Activated naive CD8-positive, alpha-beta T cell treated with anti-CD3 and anti-CD28 coated beads for 36 hours (primary cell): Measurements from ENCODE around the gene CCDC60. TPM values are rescaled to one million over a fixed set of nuclear protein-coding genes. Genes with fewer than 3 reads are reported as not detected.
A peak's percentile ranks its signal among the peaks of the same experiment; 100 is the strongest.

Experiments used
- DNase-seq: peaks from one replicate; pipeline ENCODE4 v3.0.0; 2021
- H3K27ac Mint-ChIP-seq: one replicate; pipeline ENCODE4 v1.8.0; 2022; ENCODE audit warnings: mild to moderate bottlenecking, moderate library complexity, mixed read lengths
- H3K27me3 Mint-ChIP-seq: one replicate; pipeline ENCODE4 v1.8.0; 2022; ENCODE audit warnings: mild to moderate bottlenecking, mixed read lengths
- H3K36me3 Mint-ChIP-seq: one replicate; pipeline ENCODE4 v1.8.0; 2021; ENCODE audit warnings: mild to moderate bottlenecking, mixed read lengths
- H3K4me1 Mint-ChIP-seq: one replicate; pipeline ENCODE4 v1.8.0; 2021; ENCODE audit warnings: mixed read lengths
- H3K4me3 Mint-ChIP-seq: one replicate; pipeline ENCODE4 v1.8.0; 2022; ENCODE audit warnings: mild to moderate bottlenecking, moderate library complexity, mixed read lengths
- H3K9me3 Mint-ChIP-seq: one replicate; pipeline ENCODE4 v1.8.0; 2022; ENCODE audit warnings: mixed read lengths
- total RNA-seq, 2 experiments: library from RNA; stranded (reverse); gene quantifications; one replicate each; pipeline ENCODE4 v1.2.3, GENCODE V29; 2021

CCDC60 gene
- total RNA-seq, 2 experiments from 2014 or later: not detected

- peak; percentile 26 for DNase-seq
- H3K4me1 Mint-ChIP-seq: no peaks in the 10 kb centered on the region
- H3K36me3 Mint-ChIP-seq: no peaks in the 10 kb centered on the region
- no peak overlapping the region for H3K27ac Mint-ChIP-seq
- H3K27me3 Mint-ChIP-seq: peaks cover 34% of the 10 kb centered on the region
- no peak overlapping the region for H3K4me3 Mint-ChIP-seq
- H3K9me3 Mint-ChIP-seq: no peaks in the 10 kb centered on the region
These were observed 210.5 kb downstream of the CCDC60 start for GRCh38 chr12:119544765-119545625.

GRCh38 chr12:119546340-119546739 is 211.8 kb downstream of the CCDC60 start:
- DNase-seq: no peak
- Mint-ChIP-seq H3K27ac (no peak overlapping the region), H3K27me3 (peaks cover 29% of the 10 kb centered on the region), H3K36me3 (no peaks in the 10 kb centered on the region), H3K4me3 (no peak overlapping the region), H3K4me1 (no peaks in the 10 kb centered on the region), H3K9me3 (no peaks in the 10 kb centered on the region)

- no peak overlapping the region for H3K27ac Mint-ChIP-seq
- H3K4me3 Mint-ChIP-seq: no peak overlapping the region
- DNase-seq: no peak
- no peaks in the 10 kb centered on the region for H3K36me3 Mint-ChIP-seq
- H3K27me3 Mint-ChIP-seq: peaks cover 32% of the 10 kb centered on the region
- H3K9me3 Mint-ChIP-seq: no peaks in the 10 kb centered on the region
- no peaks in the 10 kb centered on the region for H3K4me1 Mint-ChIP-seq
These were observed 212.5 kb downstream of the CCDC60 start for GRCh38 chr12:119547001-119547400.

GRCh38 chr12:119556854-119557253 is 222.3 kb downstream of the CCDC60 start:
- H3K27me3 Mint-ChIP-seq: peaks cover 14% of the 10 kb centered on the region
- H3K27ac Mint-ChIP-seq: no peak overlapping the region
- no peak overlapping the region for H3K4me3 Mint-ChIP-seq
- H3K4me1 Mint-ChIP-seq: no peaks in the 10 kb centered on the region
- H3K36me3 Mint-ChIP-seq: no peaks in the 10 kb centered on the region
- H3K9me3 Mint-ChIP-seq: no peaks in the 10 kb centered on the region
- no peak for DNase-seq

GRCh38 chr12:119565404-119565803 is 230.9 kb downstream of the CCDC60 start:
- Mint-ChIP-seq H3K4me3 (no peak overlapping the region), H3K27ac (no peak overlapping the region), H3K4me1 (no peaks in the 10 kb centered on the region), H3K9me3 (no peaks in the 10 kb centered on the region), H3K27me3 (peaks cover 16% of the 10 kb centered on the region), H3K36me3 (no peaks in the 10 kb centered on the region)
- no peak for DNase-seq

- no peak overlapping the region for H3K27ac Mint-ChIP-seq
- H3K4me1 Mint-ChIP-seq: no peaks in the 10 kb centered on the region
- no peaks in the 10 kb centered on the region for H3K36me3 Mint-ChIP-seq
- no peak overlapping the region for H3K4me3 Mint-ChIP-seq
- no peaks in the 10 kb centered on the region for H3K9me3 Mint-ChIP-seq
- DNase-seq: no peak
- H3K27me3 Mint-ChIP-seq: peaks cover 13% of the 10 kb centered on the region
These were observed 236.2 kb downstream of the CCDC60 start for GRCh38 chr12:119570771-119571170.

GRCh38 chr12:119573086-119573485 is 238.6 kb downstream of the CCDC60 start:
- no peaks in the 10 kb centered on the region for H3K36me3 Mint-ChIP-seq
- H3K4me3 Mint-ChIP-seq: no peak overlapping the region

GRCh38 chr12:119574255-119574654 is 239.7 kb downstream of the CCDC60 start:
- H3K36me3 Mint-ChIP-seq: no peaks in the 10 kb centered on the region
- DNase-seq: no peak
- no peaks in the 10 kb centered on the region for H3K9me3 Mint-ChIP-seq
- H3K27me3 Mint-ChIP-seq: peaks cover 19% of the 10 kb centered on the region
- no peak overlapping the region for H3K4me3 Mint-ChIP-seq
- H3K27ac Mint-ChIP-seq: no peak overlapping the region
- H3K4me1 Mint-ChIP-seq: no peaks in the 10 kb centered on the region

More at GRCh38 chr12:119573086-119573485, 238.6 kb downstream of the CCDC60 start:
- DNase-seq: no peak
- Mint-ChIP-seq H3K4me1 (no peaks in the 10 kb centered on the region), H3K27ac (no peak overlapping the region), H3K9me3 (no peaks in the 10 kb centered on the region), H3K27me3 (peaks cover 16% of the 10 kb centered on the region)

- no peak for DNase-seq
- Mint-ChIP-seq H3K36me3 (no peaks in the 10 kb centered on the region), H3K27ac (no peak overlapping the region), H3K4me1 (no peaks in the 10 kb centered on the region), H3K4me3 (no peak overlapping the region), H3K9me3 (no peaks in the 10 kb centered on the region), H3K27me3 (peaks cover 19% of the 10 kb centered on the region)
These were observed 241.7 kb downstream of the CCDC60 start for GRCh38 chr12:119576118-119576810.

GRCh38 chr12:119576915-119577314 is 242.4 kb downstream of the CCDC60 start:
- Mint-ChIP-seq H3K27me3 (peaks cover 19% of the 10 kb centered on the region), H3K4me3 (no peak overlapping the region), H3K27ac (no peak overlapping the region), H3K9me3 (no peaks in the 10 kb centered on the region), H3K4me1 (no peaks in the 10 kb centered on the region), H3K36me3 (no peaks in the 10 kb centered on the region)
- DNase-seq: no peak

- Mint-ChIP-seq H3K27me3 (peaks cover 19% of the 10 kb centered on the region), H3K4me1 (peaks cover 2% of the 10 kb centered on the region), H3K9me3 (no peaks in the 10 kb centered on the region), H3K36me3 (no peaks in the 10 kb centered on the region), H3K27ac (no peak overlapping the region), H3K4me3 (no peak overlapping the region)
- DNase-seq: no peak
These were observed 243.6 kb downstream of the CCDC60 start for GRCh38 chr12:119578112-119578511.

GRCh38 chr12:119589097-119589496 is 254.6 kb downstream of the CCDC60 start:
- no peak for DNase-seq
- no peak overlapping the region for H3K4me3 Mint-ChIP-seq
- no peaks in the 10 kb centered on the region for H3K9me3 Mint-ChIP-seq
- no peaks in the 10 kb centered on the region for H3K36me3 Mint-ChIP-seq
- peaks cover 65% of the 10 kb centered on the region for H3K27me3 Mint-ChIP-seq
- H3K4me1 Mint-ChIP-seq: peaks cover 3% of the 10 kb centered on the region
- no peak overlapping the region for H3K27ac Mint-ChIP-seq

GRCh38 chr12:119589634-119590033 is 255.1 kb downstream of the CCDC60 start:
- Mint-ChIP-seq H3K36me3 (no peaks in the 10 kb centered on the region), H3K27ac (no peak overlapping the region), H3K27me3 (peaks cover 69% of the 10 kb centered on the region), H3K9me3 (no peaks in the 10 kb centered on the region), H3K4me1 (peaks cover 7% of the 10 kb centered on the region), H3K4me3 (no peak overlapping the region)
- no peak for DNase-seq
